GM18907 (cell line): ENCODE data around the gene ISY1.
"Not testable (repeated sequence)": the region's sequence is repeated elsewhere in the genome, so short reads cannot be mapped to it uniquely, and the experiment has no call there.

Experiments used
- ATAC-seq: cut with Tn5 transposase; IDR thresholded peaks from one replicate; pipeline ENCODE4 v1.9.1; 2021; ENCODE audit warnings: mild to moderate bottlenecking, moderate library complexity; ENCODE audit not compliant: unreplicated experiment

The ISY1 gene

DNA sequence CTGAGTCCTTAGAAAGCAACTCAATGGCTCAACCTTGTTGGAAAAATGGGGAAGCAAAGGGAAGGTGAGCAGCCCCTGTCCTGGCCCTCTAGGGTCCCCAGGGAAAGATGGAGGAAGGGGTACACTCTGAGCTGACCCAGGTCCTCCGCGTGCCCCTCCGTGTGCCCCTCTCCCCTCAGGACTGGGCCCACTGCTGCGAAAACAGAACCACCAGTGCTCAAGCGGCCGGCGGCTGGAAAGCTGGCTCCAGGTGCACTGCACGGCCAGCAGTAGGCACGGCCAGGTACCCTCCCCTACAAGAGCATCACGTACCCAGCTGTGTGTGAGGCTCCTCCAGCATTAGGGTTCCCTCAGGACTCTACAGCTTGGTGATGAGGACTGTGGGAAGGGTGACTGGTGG is 65.6 kb downstream of the ISY1 start:
- no peak for ATAC-seq

DNA sequence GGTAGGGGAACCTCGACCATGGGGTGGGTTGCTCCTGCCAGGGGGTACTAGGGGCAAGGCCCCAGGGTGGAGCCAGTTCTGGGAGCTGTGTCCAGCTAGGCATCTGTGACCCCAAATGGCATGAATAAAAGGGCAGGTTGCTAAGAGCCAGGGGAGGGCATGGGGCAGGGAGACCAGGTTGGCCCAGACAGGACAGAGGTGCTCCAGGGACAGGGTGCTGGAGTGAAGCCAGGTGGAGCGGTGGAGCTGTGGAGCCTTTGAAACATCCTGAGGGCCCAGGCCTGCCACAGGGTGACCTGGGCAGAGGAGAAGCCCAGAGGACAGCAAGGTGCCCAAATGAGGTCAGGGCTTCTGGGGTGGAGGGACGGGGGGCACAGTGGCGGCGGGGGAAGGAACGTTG is 72.6 kb downstream of the ISY1 start:
- not testable (repeated sequence) for ATAC-seq

DNA sequence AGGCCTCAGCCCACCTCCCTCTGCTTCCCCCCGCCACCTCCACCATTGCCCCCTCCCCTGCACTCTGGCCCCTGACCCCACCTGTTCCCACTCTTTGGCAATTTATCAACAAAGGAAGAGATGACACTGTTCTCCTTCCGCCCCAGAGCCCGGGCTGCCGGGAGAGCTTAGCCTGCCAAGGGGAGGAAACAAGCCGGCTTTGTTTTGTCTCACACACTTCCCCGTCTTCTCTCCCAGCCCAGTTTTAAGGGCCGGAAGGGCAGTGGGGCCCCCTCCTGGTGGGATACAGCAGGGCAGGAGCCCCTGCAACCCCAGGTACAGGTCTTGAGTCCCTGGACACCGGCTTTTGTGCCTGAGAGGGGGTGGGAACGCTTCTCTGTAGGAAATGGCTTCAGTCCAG is 73.0 kb downstream of the ISY1 start:
- not testable (repeated sequence) for ATAC-seq

DNA sequence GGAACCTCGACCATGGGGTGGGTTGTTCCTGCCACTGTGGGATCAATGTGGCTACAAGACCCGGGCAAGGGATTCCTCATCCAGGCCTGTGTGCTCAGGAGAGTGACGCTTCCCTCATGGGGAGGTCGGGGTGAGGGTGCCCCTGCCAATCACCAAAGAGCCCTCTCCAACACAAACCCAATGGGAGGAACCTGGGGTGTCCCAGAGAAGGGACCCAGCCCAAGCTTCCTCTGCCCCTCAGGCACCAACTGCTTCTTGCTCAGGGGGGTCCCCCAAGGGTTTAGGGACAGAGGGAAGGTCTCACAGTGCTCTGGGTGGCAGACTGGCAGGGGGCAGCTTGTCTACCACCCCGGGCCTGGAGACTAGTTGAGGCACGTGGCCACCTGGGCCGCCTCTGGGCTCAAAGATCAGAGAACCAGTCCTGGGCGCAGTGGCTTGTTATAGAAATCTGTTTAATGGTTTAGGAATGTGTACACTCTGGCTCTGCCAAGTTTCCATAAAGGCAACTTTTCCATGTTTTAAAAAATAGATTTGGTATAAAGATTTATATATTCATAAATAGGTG is 73.6 kb downstream of the ISY1 start:
- no peak for ATAC-seq

DNA sequence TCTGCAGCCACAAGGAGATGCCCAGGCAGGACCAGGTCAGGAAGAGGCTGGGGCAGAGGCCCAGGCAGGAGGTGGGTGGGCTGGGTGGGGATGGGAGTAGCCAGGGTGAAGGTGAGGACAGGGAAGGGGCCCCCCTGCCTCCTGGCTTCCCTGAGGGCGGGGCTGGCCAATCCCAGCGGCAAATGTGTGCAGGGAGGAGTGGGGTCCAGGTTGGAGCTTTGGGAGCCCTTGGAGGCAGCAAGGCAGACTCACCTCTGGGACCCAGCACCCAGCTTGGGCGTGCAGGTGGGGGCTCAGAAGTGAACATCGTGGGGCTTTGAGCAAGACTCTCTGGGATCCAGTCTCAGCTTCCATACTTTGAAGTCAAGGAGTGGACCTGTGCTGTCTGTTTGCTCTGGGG is 75.0 kb downstream of the ISY1 start:
- no peak for ATAC-seq

DNA sequence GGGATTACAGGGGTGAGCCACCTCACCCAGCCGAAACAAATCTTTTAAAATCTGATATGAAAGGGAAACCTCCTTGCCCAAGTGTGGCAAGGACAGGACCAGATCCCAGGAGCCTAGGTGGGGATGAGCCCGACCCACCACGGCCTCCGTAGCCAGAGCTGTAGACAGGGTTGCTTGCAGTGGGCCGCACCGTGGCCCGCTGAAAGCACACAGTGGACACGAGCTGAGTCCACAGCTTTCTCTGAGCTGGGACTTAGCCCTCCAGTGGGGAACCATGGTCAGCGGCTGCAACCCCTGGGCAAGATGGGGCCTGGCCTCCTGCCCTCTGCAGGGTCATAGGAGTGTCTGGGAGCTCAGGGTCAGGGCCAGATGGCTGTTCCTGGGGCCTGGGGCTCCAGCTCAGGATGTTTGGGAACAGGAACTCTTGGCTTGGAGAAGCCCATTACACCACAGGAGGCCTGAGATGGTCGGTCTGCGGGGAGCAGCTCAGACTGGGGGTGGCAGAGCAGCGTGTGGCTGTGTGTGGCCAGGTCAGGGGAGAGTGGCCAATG is 75.6 kb downstream of the ISY1 start:
- no peak for ATAC-seq

DNA sequence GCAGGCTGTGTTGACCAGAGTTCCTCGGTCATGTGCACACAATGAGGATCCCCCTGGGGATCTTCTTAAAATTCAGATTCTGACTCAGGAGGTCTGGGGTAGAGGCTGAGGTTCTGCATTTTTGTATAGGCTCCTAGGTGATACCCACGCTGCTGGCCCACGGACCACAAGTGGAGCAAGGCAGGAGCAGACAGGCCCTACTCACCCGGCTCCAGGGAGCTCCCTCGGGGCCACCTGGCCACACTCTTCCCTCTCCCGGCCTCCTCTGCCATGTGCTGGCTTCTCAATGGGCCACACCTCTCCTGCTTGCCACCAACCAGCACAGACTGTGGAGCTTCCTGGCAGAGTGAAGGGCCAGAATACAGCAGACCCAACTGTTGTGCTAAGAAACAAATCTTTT is 76.4 kb downstream of the ISY1 start:
- ATAC-seq: no peak

DNA sequence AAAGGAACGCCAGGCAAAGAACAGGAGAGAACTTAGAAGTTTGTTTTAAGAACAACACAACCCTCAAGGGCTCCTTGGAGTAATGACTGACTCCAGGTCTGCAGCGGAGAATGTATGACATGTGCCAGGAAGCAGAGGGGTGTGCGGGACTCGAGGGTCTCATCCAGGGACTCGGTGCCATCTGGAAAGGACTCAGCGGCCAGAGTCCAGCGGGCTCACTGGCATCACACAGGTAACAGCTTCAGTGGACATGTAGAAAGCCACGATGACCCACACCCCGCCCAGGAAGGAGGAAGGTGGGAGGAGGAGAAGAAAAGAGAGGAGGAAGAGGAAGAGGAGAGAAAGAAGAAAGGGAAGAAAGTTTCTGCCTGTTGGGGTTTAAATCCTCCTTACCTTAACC is 78.8 kb downstream of the ISY1 start:
- ATAC-seq: no peak

DNA sequence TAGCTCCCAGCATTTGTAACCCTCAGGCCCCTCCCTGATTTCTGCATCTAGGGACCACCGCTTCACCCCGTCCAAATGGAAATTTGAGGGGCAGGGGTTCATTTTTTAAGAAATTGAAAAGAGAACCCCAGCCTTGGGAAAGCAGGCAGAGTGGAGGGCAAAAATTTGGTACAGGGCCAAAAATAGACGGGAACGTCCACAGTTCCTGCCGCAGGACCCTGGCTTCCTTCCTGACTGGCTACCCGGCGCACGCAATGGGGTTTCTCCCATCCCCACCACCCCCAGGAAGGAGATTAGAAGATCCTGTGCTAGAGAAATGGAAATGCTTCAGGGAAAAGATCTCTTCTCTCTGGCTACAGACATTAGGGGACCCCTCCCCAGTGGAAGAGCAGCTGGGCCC is 79.4 kb downstream of the ISY1 start:
- no peak for ATAC-seq

DNA sequence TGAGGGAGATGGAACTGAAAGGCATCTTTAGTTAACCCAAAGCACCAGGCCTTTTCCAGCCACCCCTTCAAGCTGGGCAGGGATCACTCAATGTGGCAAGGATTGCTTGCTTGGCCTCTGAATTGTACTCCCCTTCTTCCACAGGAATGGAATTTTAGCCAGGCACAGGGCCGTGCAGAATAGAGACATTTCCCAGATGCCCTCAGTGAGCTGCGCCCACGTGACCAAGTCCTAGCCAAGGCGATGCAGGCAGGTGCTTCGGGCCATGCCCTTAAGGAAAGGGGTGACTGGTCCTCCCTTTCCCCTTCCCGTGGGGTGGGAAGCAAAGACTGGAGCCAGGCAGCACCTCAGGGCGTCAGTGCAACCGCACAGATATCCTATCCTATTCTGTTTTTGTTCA is 82.4 kb downstream of the ISY1 start:
- no peak for ATAC-seq
